ENCODE measurements around the gene SEC14L3.

The SEC14L3 gene

GRCh38 chr22:30471616-30472318 is at the start of gene SEC14L3:
Gene SEC14L3, minus strand, starts transcription at chr22:30472017. Its CDS starts 59 bp downstream, at chr22:30471958.
- DNase-seq, result no peak

GRCh38 chr22:30519842-30520425 is 48.1 kb upstream of the SEC14L3 start:
- DNase-seq, result no peak

GRCh38 chr22:30516731-30517130 is 44.9 kb upstream of the SEC14L3 start:
- no peak for DNase-seq

GRCh38 chr22:30516273-30516672 is 44.5 kb upstream of the SEC14L3 start:
- no peak for DNase-seq

- DNase-seq, result no peak
These were observed 42.4 kb upstream of the SEC14L3 start for GRCh38 chr22:30514252-30514651.

GRCh38 chr22:30513462-30513861 is 41.6 kb upstream of the SEC14L3 start:
- DNase-seq, result no peak

GRCh38 chr22:30511911-30512310 is 40.1 kb upstream of the SEC14L3 start:
- DNase-seq, result no peak

GRCh38 chr22:30511109-30511508 is 39.3 kb upstream of the SEC14L3 start:
- no peak for DNase-seq

GRCh38 chr22:30508216-30508615 is 36.4 kb upstream of the SEC14L3 start:
- DNase-seq, result no peak

GRCh38 chr22:30507670-30508069 is 35.9 kb upstream of the SEC14L3 start:
- no peak for DNase-seq

GRCh38 chr22:30506507-30506968 is 34.7 kb upstream of the SEC14L3 start:
- DNase-seq, result no peak

- DNase-seq, result no peak
These were observed 31.7 kb upstream of the SEC14L3 start for GRCh38 chr22:30503551-30503950.

GRCh38 chr22:30502911-30503310 is 31.1 kb upstream of the SEC14L3 start:
- DNase-seq, result no peak

- no peak for DNase-seq
These were observed 30.3 kb upstream of the SEC14L3 start for GRCh38 chr22:30502153-30502552.

- no peak for DNase-seq
These were observed 28.8 kb upstream of the SEC14L3 start for GRCh38 chr22:30500628-30501027.

GRCh38 chr22:30497466-30498150 is 25.8 kb upstream of the SEC14L3 start:
- DNase-seq, result no peak

GRCh38 chr22:30495041-30495784 is 23.4 kb upstream of the SEC14L3 start:
- DNase-seq, result no peak

- no peak for DNase-seq
These were observed 20.3 kb upstream of the SEC14L3 start for GRCh38 chr22:30492144-30492543.

GRCh38 chr22:30491381-30491780 is 19.6 kb upstream of the SEC14L3 start:
- no peak for DNase-seq

- no peak for DNase-seq
These were observed 18.6 kb upstream of the SEC14L3 start for GRCh38 chr22:30490399-30490798.

GRCh38 chr22:30488121-30488520 is 16.3 kb upstream of the SEC14L3 start:
- no peak for DNase-seq

- DNase-seq, result no peak
These were observed 14.9 kb upstream of the SEC14L3 start for GRCh38 chr22:30486661-30487115.

GRCh38 chr22:30486118-30486517 is 14.3 kb upstream of the SEC14L3 start:
- no peak for DNase-seq

All from CD4-positive, alpha-beta T cell treated with Interleukin-4 for 1 hour (primary cell).